Endothelial cell of umbilical vein (primary cell): Measurements from ENCODE around the gene KCNV2. TPM values are rescaled to one million over a fixed set of nuclear protein-coding genes. Genes with fewer than 3 reads are reported as not detected.

Source experiments
- BruUV-seq: library from RNA; stranded (reverse); fragments of 400-500 nt; replicated peaks from 2 replicates; lab custom pipeline; 2021; lab: Mats Ljungman, UMichigan
- CTCF ChIA-PET: fragments of 300-600, 350-600 bp; sonication (Branson Sonifier 250); formaldehyde crosslinking; loops from one replicate; lab custom pipeline; 2021; ENCODE audit warnings: antibody characterized with exemption, inconsistent platforms; lab: Charles Lee
- POLR2A ChIA-PET: fragments of 300-600, 350-600 bp; sonication (Branson Sonifier 250); formaldehyde crosslinking; loops from one replicate; lab custom pipeline; 2021; ENCODE audit warnings: antibody characterized with exemption, inconsistent platforms; lab: Charles Lee
- DNase-seq: peaks from one replicate; pipeline ENCODE4 v3.0.0-alpha.2; 2011; ENCODE audit warnings: low read depth, low spot score
- FAIRE-seq: peaks from 2 replicates; lab custom pipeline; 2011; peaks lifted over from hg19 to GRCh38; lab: Jason Lieb, UNC
- H2AFZ ChIP-seq: 2 replicates; pipeline ENCODE4 v1.6.0; 2012; ENCODE audit warnings: low read depth, low read length, control low read depth, inconsistent platforms
- H3K27ac ChIP-seq: 2 replicates; pipeline ENCODE4 v1.5.1; 2011; ENCODE audit warnings: low read depth, mild to moderate bottlenecking, control low read depth, low read length, moderate library complexity; ENCODE audit not compliant: insufficient read depth
- H3K27me3 ChIP-seq, 2 experiments: 2 replicates each; pipeline versions ENCODE4 v1.6.0 to v1.6.1; 2011; ENCODE audit warnings: low read length in 2 of 2, mixed read lengths in 1 of 2; ENCODE audit not compliant: control insufficient read depth in 2 of 2, insufficient read depth in 2 of 2
- H3K36me3 ChIP-seq, 2 experiments: 2 replicates in 1 of 2; 3 replicates in 1 of 2; pipeline ENCODE4 v1.5.1; 2011; ENCODE audit warnings: low read length in 2 of 2, mild to moderate bottlenecking in 1 of 2, moderate library complexity in 1 of 2; ENCODE audit not compliant: control insufficient read depth in 2 of 2, insufficient read depth in 2 of 2; ENCODE audit errors: extremely low read depth in 1 of 2
- H3K4me1 ChIP-seq: 3 replicates; pipeline ENCODE4 v1.5.1; 2011; ENCODE audit warnings: mild to moderate bottlenecking, low read length; ENCODE audit not compliant: control insufficient read depth, insufficient read depth; ENCODE audit errors: extremely low read depth
- H3K4me2 ChIP-seq: 2 replicates; pipeline ENCODE4 v1.6.1; 2011; ENCODE audit warnings: low read length, control low read depth, mixed read lengths; ENCODE audit not compliant: insufficient read depth
- H3K4me3 ChIP-seq, 3 experiments: fragments of 200-600 bp in 1 of 3; sonication (generic), shearing (Covaris generic) in 1 of 3; replicated peaks in 1 of 3; 2 replicates each; pipeline ENCODE4 v1.5.1; 2011 to 2016; ENCODE audit warnings: control low read depth in 3 of 3, low read length in 3 of 3, mild to moderate bottlenecking in 2 of 3, inconsistent platforms in 1 of 3, low read depth in 1 of 3, moderate library complexity in 1 of 3; ENCODE audit not compliant: insufficient read depth in 1 of 3
- H3K79me2 ChIP-seq: 2 replicates; pipeline ENCODE4 v1.6.0; 2012; ENCODE audit warnings: low read length, inconsistent platforms; ENCODE audit not compliant: control insufficient read depth, insufficient read depth
- H3K9ac ChIP-seq: replicated peaks from 2 replicates; pipeline ENCODE3; 2011; ENCODE audit warnings: low read length, control low read depth; ENCODE audit not compliant: insufficient read depth; ENCODE audit errors: extremely low read depth
- H3K9me1 ChIP-seq: replicated peaks from 3 replicates; pipeline ENCODE4 v1.6.0; 2011; ENCODE audit warnings: mild to moderate bottlenecking, low read length; ENCODE audit not compliant: control insufficient read depth, insufficient read depth; ENCODE audit errors: extremely low read depth
- H3K9me3 ChIP-seq: replicated peaks from 2 replicates; pipeline ENCODE4 v1.5.1; 2012; ENCODE audit warnings: low read length, inconsistent platforms; ENCODE audit not compliant: control insufficient read depth, insufficient read depth
- H4K20me1 ChIP-seq: replicated peaks from 2 replicates; pipeline ENCODE3; 2011; ENCODE audit warnings: mild to moderate bottlenecking, low read length; ENCODE audit not compliant: control insufficient read depth, insufficient read depth; ENCODE audit errors: extremely low read depth
- CTCF ChIP-seq, 2 donors: IDR thresholded peaks; 1 replicate in 1 of 2; 2 replicates in 1 of 2; pipeline ENCODE4 v1.5.1; 2011; ENCODE audit warnings: low read length in 2 of 2, mild to moderate bottlenecking in 2 of 2, moderate library complexity in 2 of 2, control low read depth in 1 of 2, inconsistent platforms in 1 of 2, low read depth in 1 of 2; ENCODE audit not compliant: insufficient read depth in 1 of 2; ENCODE audit errors: extremely low read depth in 1 of 2
- EZH2 ChIP-seq: IDR thresholded peaks from 2 replicates; pipeline ENCODE4 v1.6.1; 2012; ENCODE audit warnings: borderline replicate concordance, low read depth, mild to moderate bottlenecking, moderate library complexity, low read length, inconsistent platforms; ENCODE audit not compliant: severe bottlenecking
- FOS ChIP-seq: IDR thresholded peaks from 2 replicates; pipeline ENCODE4 v1.6.1; 2011; ENCODE audit warnings: mild to moderate bottlenecking, low read length, moderate library complexity, borderline replicate concordance; ENCODE audit not compliant: insufficient read depth
- GATA2 ChIP-seq: IDR thresholded peaks from 2 replicates; pipeline ENCODE4 v1.7.0; 2011; ENCODE audit warnings: low read depth, mild to moderate bottlenecking, moderate library complexity, mixed read lengths, low read length; ENCODE audit not compliant: insufficient read length, insufficient read depth
- JUN ChIP-seq: IDR thresholded peaks from 2 replicates; pipeline ENCODE4 v1.6.1; 2011; ENCODE audit warnings: borderline replicate concordance, low read depth; ENCODE audit not compliant: insufficient read length, insufficient read depth
- MAX ChIP-seq: IDR thresholded peaks from 2 replicates; pipeline ENCODE4 v1.6.1; 2011; ENCODE audit not compliant: insufficient read depth, insufficient read length
- MYC ChIP-seq: IDR thresholded peaks from one replicate; pipeline ENCODE4 v1.6.1; 2011; ENCODE audit warnings: mild to moderate bottlenecking, low read depth, low read length
- POLR2A ChIP-seq: IDR thresholded peaks from 2 replicates; pipeline ENCODE4 v1.6.1; 2012; ENCODE audit warnings: low read depth, mild to moderate bottlenecking, control low read depth, low read length
- POLR2AphosphoS5 ChIP-seq: IDR thresholded peaks from 2 replicates; pipeline ENCODE4 v1.6.1; 2012; ENCODE audit warnings: low read depth, mild to moderate bottlenecking, control low read depth, low read length, moderate library complexity; ENCODE audit not compliant: insufficient read depth
- dilution Hi-C: fragments of 300-500 bp; cut with MboI; formaldehyde crosslinking; loops from one replicate; pipeline ENCODE4 v1.15.0; 2019; ENCODE audit warnings: low sequenced_read_pairs; ENCODE audit not compliant: extremely low pct_ligation_motif_present
- intact Hi-C: fragments of 100-400 bp; cut with micrococcal nuclease; formaldehyde crosslinking; loops from one replicate; pipeline ENCODE4 v1.10.0; 2022
- polyA plus RNA-seq, 4 experiments: library from polyadenylated mRNA; depleted of rRNA in 3 of 4; stranded (reverse) in 3 of 4; unstranded in 1 of 4; fragments of >200 nt; gene quantifications; 2 replicates each; pipeline versions ENCODE4 v1.2.1 to v1.2.3, GENCODE V29; 2011 to 2012; ENCODE audit warnings: missing spikeins in 1 of 4
- total RNA-seq: library from RNA; stranded (reverse); gene quantifications from 2 replicates; pipeline ENCODE4 v1.2.3, GENCODE V29; 2021

KCNV2 gene
- total and polyA plus RNA-seq, 2 donors (not counting 3 experiments of a cell fraction or from before 2014, with no cell fraction given) = not detected

- no peak for TF ChIP-seq FOS
- no peak for TF ChIP-seq POLR2AphosphoS5
- no peak for TF ChIP-seq POLR2A
- TF ChIP-seq EZH2 = no peak
- TF ChIP-seq JUN = no peak
- TF ChIP-seq GATA2 = no peak
- no peak for TF ChIP-seq MYC
- TF ChIP-seq CTCF (IDR thresholded peaks at IDR 0.05; ENCODE audit: extremely low read depth in 1 of 2, insufficient read depth in 1 of 2, low read depth in 1 of 2, low read length in 2 of 2) = no peak
- TF ChIP-seq MAX = no peak
- no peak for DNase-seq
- Histone ChIP-seq H3K9me1 (no peaks in the 10 kb centered on the region), H3K4me3 (no peak overlapping the region), H3K27ac (no peak overlapping the region), H3K9ac (no peak overlapping the region), H3K27me3 (no peaks in the 10 kb centered on the region), H2AFZ (no peak overlapping the region), H3K4me1 (peaks cover 19% of the 10 kb centered on the region), H3K4me2 (no peak overlapping the region), H3K79me2 (no peaks in the 10 kb centered on the region), H3K9me3 (no peaks in the 10 kb centered on the region), H4K20me1 (no peaks in the 10 kb centered on the region), H3K36me3 (no peaks in the 10 kb centered on the region)
- BruUV-seq = no TSS peak
- no peak for FAIRE-seq
- POLR2A ChIA-PET = no interaction called here
- intact Hi-C loops = no loop called here
- dilution Hi-C loops = no loop called here
- CTCF ChIA-PET = no interaction called here
Measured at GRCh38 chr9:2686911-2687310, 30.4 kb upstream of the KCNV2 start.
